Activated naive CD4-positive, alpha-beta T cell treated with anti-CD3 and anti-CD28 coated beads, Interleukin-2, amount 10 ng/mL, durations not matched to agents 7 days and 5 days (primary cell): ENCODE measurements around the gene GPC3.
"Not testable (repeated sequence)": the region's sequence is repeated elsewhere in the genome, so short reads cannot be mapped to it uniquely, and the experiment has no call there.

Experiments
- CTCF ChIA-PET: fragments of 350-600 bp; sonication (Branson Sonifier 250); formaldehyde crosslinking; loops from one replicate; lab custom pipeline; 2021; ENCODE audit warnings: antibody characterized with exemption; lab: Charles Lee
- DNase-seq: peaks from one replicate; pipeline ENCODE4 v3.0.0-alpha.2; 2020
- H3K27ac Mint-ChIP-seq: one replicate; pipeline ENCODE4 v1.8.0; 2021; ENCODE audit warnings: mild to moderate bottlenecking, moderate library complexity, mixed read lengths
- H3K27me3 Mint-ChIP-seq: one replicate; pipeline ENCODE4 v1.8.0; 2021; ENCODE audit warnings: mild to moderate bottlenecking, mixed read lengths
- H3K36me3 Mint-ChIP-seq: one replicate; pipeline ENCODE4 v1.8.0; 2021; ENCODE audit warnings: mixed read lengths
- H3K4me1 Mint-ChIP-seq: one replicate; pipeline ENCODE4 v1.8.0; 2021; ENCODE audit warnings: mixed read lengths
- H3K4me3 Mint-ChIP-seq: one replicate; pipeline ENCODE4 v1.8.0; 2021; ENCODE audit warnings: mild to moderate bottlenecking, moderate library complexity, mixed read lengths
- H3K9me3 Mint-ChIP-seq: one replicate; pipeline ENCODE4 v1.8.0; 2021; ENCODE audit warnings: mixed read lengths

GPC3 gene

DNA sequence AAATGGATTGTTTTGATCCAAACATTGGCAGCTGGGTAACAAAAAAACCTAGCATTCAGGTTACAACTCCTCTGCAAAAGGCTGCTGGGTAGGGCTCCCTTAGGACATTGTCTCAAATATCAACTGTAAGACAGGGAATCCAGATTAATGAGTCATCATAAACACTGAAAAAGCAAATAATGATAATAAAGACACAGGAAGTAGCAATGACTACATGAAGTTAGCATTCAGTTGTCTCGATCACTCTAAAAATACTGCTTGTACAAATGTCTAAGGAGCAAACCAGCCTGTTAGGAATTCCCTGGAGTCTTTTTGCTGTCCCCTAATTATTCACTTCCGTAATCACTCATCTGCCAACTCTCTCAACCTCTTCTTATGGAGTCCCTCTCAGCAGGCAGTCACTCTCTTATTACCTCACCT, 259.2 kb downstream of the GPC3 start:
- Mint-ChIP-seq H3K27ac (no peak overlapping the region), H3K4me1 (peaks cover 8% of the 10 kb centered on the region), H3K9me3 (no peaks in the 10 kb centered on the region), H3K36me3 (no peaks in the 10 kb centered on the region), H3K4me3 (no peak overlapping the region), H3K27me3 (no peaks in the 10 kb centered on the region)
- DNase-seq: no peak
- CTCF ChIA-PET: no interaction called here

DNA sequence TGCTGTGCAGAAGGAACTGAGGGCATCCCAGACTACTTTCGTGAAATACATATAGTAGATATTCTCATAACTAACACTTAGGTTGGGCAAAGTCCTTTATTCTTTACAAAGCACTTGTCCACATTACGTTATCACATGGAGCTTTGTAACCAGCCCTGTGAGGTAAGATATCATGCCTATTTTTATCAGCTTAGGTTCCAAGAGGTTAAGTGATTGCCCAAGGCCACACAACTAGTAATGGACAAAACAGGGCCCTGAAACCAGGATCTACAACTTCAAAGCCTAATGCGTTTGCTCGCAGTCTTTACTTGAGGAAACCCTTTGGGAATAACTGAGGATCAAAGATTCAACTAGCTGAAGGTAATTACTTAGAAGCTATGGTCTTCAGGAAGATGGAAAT, 261.5 kb downstream of the GPC3 start:
- H3K27ac Mint-ChIP-seq: no peak overlapping the region
- H3K4me3 Mint-ChIP-seq: no peak overlapping the region
- no peaks in the 10 kb centered on the region for H3K9me3 Mint-ChIP-seq
- H3K36me3 Mint-ChIP-seq: no peaks in the 10 kb centered on the region
- no peak for DNase-seq
- no peaks in the 10 kb centered on the region for H3K27me3 Mint-ChIP-seq
- H3K4me1 Mint-ChIP-seq: peaks cover 8% of the 10 kb centered on the region
- CTCF ChIA-PET: no interaction called here

DNA sequence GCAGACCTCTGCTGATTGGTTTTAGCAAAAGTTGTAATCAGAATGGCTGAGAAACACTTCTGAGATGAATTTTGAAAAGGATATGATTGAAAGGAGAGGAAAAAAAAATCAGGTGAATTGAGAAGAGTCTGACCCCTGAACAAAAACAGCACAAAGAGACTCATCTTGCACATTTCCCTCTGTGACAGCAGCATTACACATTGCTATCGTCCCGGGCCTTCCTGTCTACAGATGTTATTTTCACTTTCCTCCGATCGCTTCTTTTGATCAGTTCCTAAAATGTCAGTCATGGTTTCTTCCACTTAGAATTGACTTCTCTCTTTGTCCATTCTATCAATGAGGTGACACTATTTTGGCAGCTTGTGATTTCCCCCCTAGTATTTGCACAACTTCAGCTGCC, 262.6 kb downstream of the GPC3 start:
- no peaks in the 10 kb centered on the region for H3K36me3 Mint-ChIP-seq
- H3K27me3 Mint-ChIP-seq: no peaks in the 10 kb centered on the region
- no peak for DNase-seq
- H3K4me1 Mint-ChIP-seq: peaks cover 9% of the 10 kb centered on the region
- H3K9me3 Mint-ChIP-seq: no peaks in the 10 kb centered on the region
- H3K4me3 Mint-ChIP-seq: peak overlapping the region; percentile 3
- H3K27ac Mint-ChIP-seq: peak overlapping the region; percentile 53
- CTCF ChIA-PET: no interaction called here

DNA sequence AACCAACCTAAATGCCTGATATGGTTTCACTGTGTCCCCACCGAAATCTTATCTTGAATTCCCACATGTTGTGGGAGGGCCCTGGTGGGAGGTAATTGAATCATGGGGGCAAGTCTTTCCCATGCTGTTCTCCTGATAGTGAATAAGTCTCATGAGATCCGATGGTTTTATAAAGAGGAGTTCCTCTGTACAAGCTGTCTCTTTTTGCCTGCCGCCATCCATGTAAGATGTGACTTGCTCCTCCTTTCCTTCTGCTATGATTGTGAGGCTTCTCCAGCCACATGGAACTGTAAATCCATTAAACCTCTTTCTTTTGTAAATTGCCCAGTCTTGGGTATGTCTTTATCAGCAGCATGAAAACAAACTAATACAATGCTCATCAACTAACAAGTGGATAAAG, 265.1 kb downstream of the GPC3 start:
- H3K27me3 Mint-ChIP-seq, CTCF ChIA-PET, H3K9me3 Mint-ChIP-seq, H3K36me3 Mint-ChIP-seq, H3K27ac Mint-ChIP-seq, H3K4me3 Mint-ChIP-seq, DNase-seq: not testable (repeated sequence)
- peaks cover 13% of the 10 kb centered on the region for H3K4me1 Mint-ChIP-seq

DNA sequence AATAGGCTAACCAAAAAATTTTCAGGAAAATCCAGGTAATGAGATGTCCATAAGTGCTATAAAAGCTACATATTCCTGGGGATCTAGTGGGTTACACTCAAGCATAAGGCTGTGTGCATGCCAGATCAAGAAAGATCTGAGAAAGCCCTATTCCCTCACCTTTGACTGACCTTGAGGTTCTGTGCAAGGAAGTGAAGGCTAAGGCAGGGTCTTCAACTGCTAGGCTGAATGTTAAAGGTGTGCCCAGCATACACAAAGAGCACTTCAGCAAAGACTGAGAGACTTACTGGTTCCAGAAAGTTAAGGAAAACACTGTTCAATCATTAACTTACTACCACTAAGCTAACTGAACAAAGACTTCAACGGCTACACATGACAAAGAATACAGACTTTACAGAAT, 269.7 kb downstream of the GPC3 start:
- Mint-ChIP-seq H3K36me3 (no peaks in the 10 kb centered on the region), H3K27ac (no peak overlapping the region), H3K4me3 (no peak overlapping the region), H3K27me3 (no peaks in the 10 kb centered on the region), H3K4me1 (peaks cover 5% of the 10 kb centered on the region), H3K9me3 (no peaks in the 10 kb centered on the region)
- CTCF ChIA-PET: no interaction called here
- no peak for DNase-seq

DNA sequence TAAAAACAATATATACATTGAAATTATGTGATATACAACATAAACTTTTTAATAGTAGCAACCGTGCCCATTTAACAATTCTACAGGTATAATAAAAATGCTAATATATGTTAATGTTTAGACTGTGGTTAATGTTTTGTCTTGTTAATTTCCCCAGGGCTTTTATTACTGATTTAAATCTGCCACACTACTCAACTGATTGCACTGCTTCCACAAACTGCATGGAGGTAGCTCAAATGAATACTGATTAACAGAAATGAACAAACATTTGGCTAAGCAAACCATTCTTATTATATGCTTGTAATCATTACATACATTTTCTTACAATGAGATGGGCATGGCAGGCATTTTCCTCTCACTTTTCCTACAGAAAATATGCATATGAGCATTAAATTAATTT, 275.9 kb downstream of the GPC3 start:
- Mint-ChIP-seq H3K9me3 (no peaks in the 10 kb centered on the region), H3K4me3 (no peak overlapping the region), H3K27ac (no peak overlapping the region), H3K36me3 (no peaks in the 10 kb centered on the region), H3K4me1 (no peaks in the 10 kb centered on the region), H3K27me3 (no peaks in the 10 kb centered on the region)
- no peak for DNase-seq
- CTCF ChIA-PET: no interaction called here

DNA sequence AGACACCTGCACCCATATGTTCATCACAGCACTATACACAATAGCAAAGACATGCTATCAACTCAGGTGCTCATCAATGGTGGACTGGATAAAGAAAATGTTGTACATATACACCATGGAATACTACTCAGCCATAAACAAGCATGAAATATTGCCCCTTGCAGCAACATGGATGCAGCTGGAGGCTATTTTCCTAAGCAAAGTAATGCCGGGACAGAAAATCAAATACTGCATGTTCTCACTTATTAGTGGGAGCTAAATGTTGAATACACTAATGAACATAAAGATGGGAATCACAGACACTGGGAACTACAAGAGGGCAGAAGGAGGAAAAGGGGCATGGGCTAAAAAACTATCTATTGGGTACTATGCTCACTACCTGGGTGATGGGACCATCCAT, 278.5 kb downstream of the GPC3 start:
- no peak overlapping the region for H3K27ac Mint-ChIP-seq
- H3K4me3 Mint-ChIP-seq: no peak overlapping the region
- CTCF ChIA-PET: interaction anchor here (0.5 kb wide), 1 partner anchor 635 kb away, joined by 5 read pairs; no protein-coding TSS in a partner anchor

DNA sequence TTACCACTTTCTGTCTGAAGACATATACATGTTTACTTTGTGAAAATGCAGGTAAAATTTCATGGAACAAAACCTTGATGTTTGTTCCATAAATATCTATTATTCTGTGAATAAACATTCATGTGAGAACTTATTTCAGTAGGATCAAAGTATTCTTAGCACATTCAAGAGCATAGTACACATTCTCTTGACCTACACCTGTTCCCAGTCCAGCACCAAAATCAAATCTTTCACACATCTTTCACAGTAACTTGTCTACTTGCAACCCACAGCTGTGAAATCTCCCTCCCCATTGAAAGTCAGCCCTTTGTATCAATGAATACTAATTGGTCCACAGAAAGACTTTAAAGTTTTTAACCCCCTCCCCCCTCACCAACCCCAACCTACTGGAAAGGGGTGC, 283.2 kb downstream of the GPC3 start:
- Mint-ChIP-seq H3K9me3 (no peaks in the 10 kb centered on the region), H3K4me1 (no peaks in the 10 kb centered on the region), H3K4me3 (no peak overlapping the region), H3K27ac (no peak overlapping the region), H3K27me3 (no peaks in the 10 kb centered on the region), H3K36me3 (no peaks in the 10 kb centered on the region)
- CTCF ChIA-PET: no interaction called here
- DNase-seq: no peak

More for the DNA sequence above, 278.5 kb downstream of the GPC3 start:
- Mint-ChIP-seq H3K4me1 (no peaks in the 10 kb centered on the region), H3K36me3 (no peaks in the 10 kb centered on the region), H3K9me3 (no peaks in the 10 kb centered on the region), H3K27me3 (no peaks in the 10 kb centered on the region)
- no peak for DNase-seq

DNA sequence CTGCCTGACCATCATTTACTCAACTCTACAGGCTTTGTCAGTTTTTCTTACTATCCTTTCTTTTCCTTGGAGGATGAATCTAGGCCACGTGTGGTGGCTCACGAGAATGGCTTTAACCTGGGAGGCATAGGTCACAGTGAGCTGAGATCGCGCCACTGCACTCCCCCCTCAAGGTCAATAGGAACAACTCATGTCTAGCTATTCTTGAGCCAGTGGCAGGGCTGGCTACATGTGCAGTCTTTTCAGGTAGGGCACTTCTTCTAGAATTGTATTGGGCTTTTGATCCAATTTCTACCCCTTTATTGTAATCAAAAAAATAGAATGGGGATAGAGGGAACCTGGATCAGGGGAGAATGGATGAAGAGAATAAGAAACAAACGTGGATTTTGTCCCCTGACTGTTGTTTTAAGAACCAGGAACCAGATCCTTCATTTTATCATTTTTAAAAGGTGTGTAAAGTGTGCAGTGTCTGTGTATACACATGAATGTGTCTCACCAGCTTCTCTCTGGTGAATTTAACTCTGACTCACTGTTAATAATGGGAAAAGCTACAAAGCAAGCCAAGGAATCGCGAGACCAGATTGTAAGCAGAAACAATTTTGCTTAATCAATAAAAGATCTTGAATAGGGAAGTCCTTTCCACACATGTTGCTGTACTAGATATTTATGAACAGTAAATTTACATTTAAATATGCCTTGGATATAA, 286.2 kb downstream of the GPC3 start:
- DNase-seq: no peak
- no peaks in the 10 kb centered on the region for H3K4me1 Mint-ChIP-seq
- H3K36me3 Mint-ChIP-seq: no peaks in the 10 kb centered on the region
- H3K4me3 Mint-ChIP-seq: no peak overlapping the region
- H3K27me3 Mint-ChIP-seq: no peaks in the 10 kb centered on the region
- CTCF ChIA-PET: interaction anchor here (1.6 to 1.7 kb wide), 2 partner anchors 76 to 81 kb away, joined by 6 to 8 read pairs; no protein-coding TSS in a partner anchor
- no peaks in the 10 kb centered on the region for H3K9me3 Mint-ChIP-seq
- no peak overlapping the region for H3K27ac Mint-ChIP-seq

DNA sequence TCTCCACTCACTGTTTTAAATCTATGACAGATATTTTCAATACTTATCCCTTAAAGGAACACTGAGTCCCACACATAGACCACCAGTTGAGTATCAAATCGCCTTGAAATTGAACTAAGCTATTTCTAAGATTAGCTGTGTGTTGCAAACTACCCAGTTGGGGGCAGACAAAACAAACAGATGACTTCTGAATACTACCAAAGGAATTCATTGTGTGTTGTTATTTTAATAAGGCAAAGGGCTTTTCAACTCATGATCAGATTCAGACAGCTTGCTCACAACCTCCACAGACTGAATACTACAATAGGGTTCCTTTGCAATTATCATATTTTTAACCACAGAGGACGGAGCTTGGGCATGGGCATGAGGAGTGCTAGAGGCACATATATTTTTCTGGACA, 287.1 kb downstream of the GPC3 start:
- H3K36me3 Mint-ChIP-seq: no peaks in the 10 kb centered on the region
- H3K4me3 Mint-ChIP-seq: no peak overlapping the region
- CTCF ChIA-PET: interaction anchor here (1.0 to 1.7 kb wide), 4 partner anchors 8 to 93 kb away, joined by 3 to 8 read pairs (median 6); no protein-coding TSS in a partner anchor
- DNase-seq: no peak
- no peaks in the 10 kb centered on the region for H3K9me3 Mint-ChIP-seq
- H3K27ac Mint-ChIP-seq: no peak overlapping the region
- no peaks in the 10 kb centered on the region for H3K4me1 Mint-ChIP-seq
- no peaks in the 10 kb centered on the region for H3K27me3 Mint-ChIP-seq

DNA sequence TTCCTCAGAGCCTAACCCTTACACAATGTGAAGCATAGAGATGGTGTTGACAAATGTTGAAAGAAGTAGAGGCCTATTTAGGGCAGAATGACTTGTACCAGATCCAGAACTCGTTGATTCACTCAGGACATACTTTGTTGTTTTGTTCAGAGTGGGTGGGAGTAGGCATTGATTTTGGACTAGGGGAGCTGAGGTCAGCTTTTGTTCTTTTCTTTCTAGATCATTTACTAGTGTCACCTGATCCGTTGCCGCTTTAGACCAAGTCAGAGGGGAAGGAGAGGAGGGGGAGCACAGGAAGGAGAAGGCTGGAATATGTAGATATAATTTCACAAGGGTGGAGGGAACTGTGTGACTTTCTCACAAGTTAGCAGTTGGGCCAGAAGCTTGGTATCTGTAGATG, 287.7 kb downstream of the GPC3 start:
- H3K4me3 Mint-ChIP-seq: no peak overlapping the region

DNA sequence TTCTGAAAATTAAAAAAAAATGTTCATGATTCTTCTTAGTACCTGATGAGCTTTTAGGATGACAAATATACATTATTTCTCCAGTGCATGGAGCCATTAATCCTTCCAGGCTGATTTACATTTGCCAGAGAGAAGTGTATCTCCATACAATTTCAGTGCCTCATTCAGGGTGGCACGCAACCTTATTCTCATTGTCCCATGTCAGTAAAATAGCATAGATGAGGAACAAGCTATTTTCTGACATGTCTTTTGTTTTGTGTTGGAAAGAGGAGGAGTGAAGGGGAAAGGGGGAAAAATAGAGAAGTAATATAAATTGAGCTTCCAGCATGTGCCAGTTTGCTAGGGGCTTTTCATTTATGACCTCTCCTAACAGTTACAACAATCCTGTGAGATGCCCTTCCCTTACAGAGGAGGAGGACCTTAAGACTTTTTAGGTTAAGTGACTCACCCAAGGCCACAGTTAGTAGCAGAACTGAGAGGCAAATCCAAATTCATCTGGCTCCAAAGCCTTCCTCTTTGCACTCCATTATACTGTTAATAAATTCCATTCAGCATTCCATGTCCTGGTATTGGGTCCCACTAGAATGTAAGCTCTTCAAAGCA, 295.3 kb downstream of the GPC3 start:
- Mint-ChIP-seq H3K36me3 (no peaks in the 10 kb centered on the region), H3K4me3 (no peak overlapping the region), H3K9me3 (no peaks in the 10 kb centered on the region), H3K4me1 (no peaks in the 10 kb centered on the region), H3K27ac (no peak overlapping the region), H3K27me3 (no peaks in the 10 kb centered on the region)
- CTCF ChIA-PET: interaction anchor here (1.1 kb wide), 1 partner anchor 8 kb away, joined by 3 read pairs; no protein-coding TSS in a partner anchor
- no peak for DNase-seq

More for the DNA sequence above, 287.7 kb downstream of the GPC3 start:
- no peak overlapping the region for H3K27ac Mint-ChIP-seq
- no peaks in the 10 kb centered on the region for H3K36me3 Mint-ChIP-seq
- H3K4me1 Mint-ChIP-seq: no peaks in the 10 kb centered on the region
- CTCF ChIA-PET: interaction anchor here (1.0 to 1.7 kb wide), 4 partner anchors 8 to 94 kb away, joined by 3 to 8 read pairs (median 6); no protein-coding TSS in a partner anchor
- H3K27me3 Mint-ChIP-seq: no peaks in the 10 kb centered on the region
- no peak for DNase-seq
- no peaks in the 10 kb centered on the region for H3K9me3 Mint-ChIP-seq

DNA sequence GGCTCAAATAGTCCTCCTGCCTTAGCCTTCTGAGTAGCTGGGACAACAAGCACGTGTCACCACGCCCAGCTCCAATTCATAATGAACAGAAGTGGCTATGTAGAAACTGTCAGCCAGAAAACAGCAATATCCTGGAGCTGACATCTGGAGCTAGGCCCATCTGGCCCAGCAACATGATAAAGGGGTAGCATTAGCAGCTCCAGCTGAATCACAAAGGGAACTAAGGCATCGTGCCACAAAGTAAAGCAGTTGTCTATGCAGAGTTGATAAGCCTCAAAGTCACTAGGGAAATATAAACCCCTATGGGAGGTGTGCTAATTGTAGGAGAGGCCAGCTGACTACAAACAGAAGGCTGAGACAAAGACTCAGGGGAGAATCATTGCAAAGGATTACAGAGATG, 299.6 kb downstream of the GPC3 start:
- Mint-ChIP-seq H3K9me3 (no peaks in the 10 kb centered on the region), H3K4me3 (no peak overlapping the region), H3K36me3 (no peaks in the 10 kb centered on the region), H3K27me3 (no peaks in the 10 kb centered on the region), H3K4me1 (peaks cover 10% of the 10 kb centered on the region), H3K27ac (no peak overlapping the region)
- DNase-seq: no peak
- CTCF ChIA-PET: no interaction called here

DNA sequence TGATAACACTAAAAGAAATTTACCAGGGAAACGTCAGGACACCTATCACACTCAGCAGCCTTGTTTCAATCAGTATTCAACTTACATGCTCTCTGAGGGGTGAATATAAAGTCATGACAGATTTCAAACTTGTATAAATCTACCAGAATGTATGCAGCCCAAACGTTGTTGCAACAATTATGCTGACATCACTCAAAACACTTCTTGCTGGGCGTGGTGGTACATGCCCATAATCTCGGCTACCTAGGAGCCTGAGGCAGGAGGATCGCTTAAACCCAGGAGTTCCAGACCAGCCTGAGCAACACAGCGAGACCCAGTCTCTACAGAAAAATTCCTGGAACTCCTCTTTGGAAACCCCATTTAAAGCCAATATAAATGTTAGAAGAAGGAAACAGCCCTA, 303.5 kb downstream of the GPC3 start:
- DNase-seq: no peak
- peaks cover 10% of the 10 kb centered on the region for H3K4me1 Mint-ChIP-seq
- H3K4me3 Mint-ChIP-seq: no peak overlapping the region
- no peaks in the 10 kb centered on the region for H3K27me3 Mint-ChIP-seq
- H3K36me3 Mint-ChIP-seq: no peaks in the 10 kb centered on the region
- CTCF ChIA-PET: no interaction called here
- H3K9me3 Mint-ChIP-seq: no peaks in the 10 kb centered on the region
- no peak overlapping the region for H3K27ac Mint-ChIP-seq

DNA sequence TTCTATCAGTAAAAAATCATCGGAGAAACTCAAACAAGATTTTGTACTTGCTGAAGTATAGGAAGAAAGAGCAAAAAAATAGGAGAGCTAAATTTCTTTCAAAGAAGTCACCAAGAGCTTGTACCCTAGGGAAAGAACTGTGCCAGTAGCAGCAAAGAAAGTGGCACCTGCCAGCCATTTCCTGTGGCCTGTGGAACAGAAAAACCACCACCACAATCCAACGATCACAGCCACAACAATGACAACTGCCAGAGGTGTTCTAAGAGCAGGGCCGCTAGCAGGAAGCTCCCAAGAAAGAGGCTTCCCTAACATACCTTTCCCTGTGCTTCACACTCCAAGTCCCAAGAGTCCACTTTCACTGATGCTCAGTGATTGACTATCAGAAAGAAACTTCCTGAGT, 304.0 kb downstream of the GPC3 start:
- CTCF ChIA-PET: no interaction called here
- DNase-seq: no peak
- peaks cover 10% of the 10 kb centered on the region for H3K4me1 Mint-ChIP-seq

More for the DNA sequence above, 304.0 kb downstream of the GPC3 start:
- Mint-ChIP-seq H3K27me3 (no peaks in the 10 kb centered on the region), H3K9me3 (no peaks in the 10 kb centered on the region), H3K4me3 (no peak overlapping the region), H3K36me3 (no peaks in the 10 kb centered on the region), H3K27ac (no peak overlapping the region)
